ENCODE measurements around the gene FSIP1.

Gene FSIP1

DNA sequence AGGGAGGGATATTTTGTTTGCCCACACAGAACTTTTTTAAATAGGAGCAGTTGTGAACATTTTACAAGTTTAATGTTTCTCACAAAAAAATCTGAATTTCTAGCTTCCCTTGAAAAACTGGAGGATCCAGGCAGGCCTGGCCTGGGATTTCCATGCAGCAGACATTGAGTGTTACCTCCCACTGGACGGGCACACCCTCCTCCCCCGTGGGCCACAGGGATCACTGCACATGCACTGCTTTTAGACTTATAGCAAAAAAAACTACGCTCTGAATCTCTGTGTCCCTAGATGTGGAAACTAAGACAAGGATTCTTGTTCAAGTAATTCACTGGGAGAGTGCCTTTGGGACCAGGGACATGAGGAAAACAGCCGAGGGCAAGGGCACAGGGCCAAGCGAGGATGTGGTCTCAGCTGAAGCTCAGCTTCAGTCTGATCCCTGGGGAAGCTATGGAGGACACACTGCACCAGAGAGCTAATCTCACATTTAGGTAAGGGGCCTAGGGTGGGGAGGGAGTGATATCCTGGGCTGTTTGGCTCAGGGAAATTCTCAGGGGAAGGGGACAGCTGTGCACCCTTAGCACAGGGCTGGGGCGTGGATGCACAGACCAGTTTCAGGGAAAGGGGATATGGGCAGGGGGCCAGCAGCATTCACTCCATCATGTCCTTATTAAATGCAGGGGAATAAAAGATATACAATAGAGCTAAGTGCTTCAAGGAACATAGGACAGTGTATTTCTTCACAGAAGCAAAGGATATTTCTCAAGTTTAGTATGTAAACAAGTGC lies 46.0 kb downstream of the FSIP1 start:
- no peak for DNase-seq
- in situ Hi-C loops (cut with HindIII; ENCODE audit: low pct_ligation_motif_present, low pct_unique_long_range_greater_than_20kb, low sequenced_read_pairs): no loop called here

DNA sequence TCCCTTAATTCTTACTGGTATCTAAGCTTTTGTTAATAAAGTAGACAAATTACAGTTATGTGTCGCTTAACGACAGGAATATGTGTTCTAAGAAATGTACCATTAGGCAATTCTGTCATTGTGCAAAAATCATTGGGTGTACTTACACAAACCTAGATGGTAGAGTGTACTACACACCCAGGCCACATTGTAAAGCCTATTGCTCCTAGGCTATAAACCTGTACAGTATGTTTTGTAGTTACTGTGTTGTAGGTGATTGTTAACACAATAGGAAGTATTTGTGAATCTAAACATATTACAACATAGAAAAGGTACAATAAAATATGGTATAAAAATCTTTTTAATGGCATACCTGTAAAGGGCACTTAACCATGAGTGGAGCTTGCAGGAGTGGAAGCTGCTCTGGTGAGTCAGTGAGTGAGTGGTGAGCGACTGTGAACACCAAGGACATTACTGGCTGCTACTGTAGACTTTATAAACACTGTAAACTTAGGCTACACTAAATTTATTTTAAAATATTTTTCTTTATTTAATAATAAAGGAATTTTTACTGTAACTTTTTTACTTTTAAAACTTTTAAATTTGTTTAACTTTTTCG lies 47.4 kb downstream of the FSIP1 start:
- DNase-seq: no peak
- in situ Hi-C loops (cut with HindIII; ENCODE audit: low pct_ligation_motif_present, low pct_unique_long_range_greater_than_20kb, low sequenced_read_pairs): no loop called here

DNA sequence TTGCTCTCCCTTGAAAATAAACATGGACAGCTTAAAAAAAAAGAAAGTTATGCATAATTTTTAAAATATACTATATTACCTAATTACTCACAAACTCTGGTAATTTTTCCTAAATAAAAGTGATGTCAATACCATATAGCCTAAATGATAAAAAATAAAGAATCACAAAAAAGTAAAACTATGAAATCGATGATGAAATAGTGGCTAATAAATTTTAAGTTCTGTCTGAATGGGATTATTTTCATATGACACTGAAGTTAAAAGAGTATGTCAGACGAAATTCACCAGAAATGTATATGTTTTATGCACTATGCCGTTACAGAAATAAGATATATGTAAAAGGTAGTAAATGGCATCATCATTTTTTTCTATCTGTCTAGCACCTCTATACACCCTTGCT lies 51.4 kb downstream of the FSIP1 start:
- no peak for DNase-seq
- in situ Hi-C loops (cut with HindIII; ENCODE audit: low pct_ligation_motif_present, low pct_unique_long_range_greater_than_20kb, low sequenced_read_pairs): no loop called here

DNA sequence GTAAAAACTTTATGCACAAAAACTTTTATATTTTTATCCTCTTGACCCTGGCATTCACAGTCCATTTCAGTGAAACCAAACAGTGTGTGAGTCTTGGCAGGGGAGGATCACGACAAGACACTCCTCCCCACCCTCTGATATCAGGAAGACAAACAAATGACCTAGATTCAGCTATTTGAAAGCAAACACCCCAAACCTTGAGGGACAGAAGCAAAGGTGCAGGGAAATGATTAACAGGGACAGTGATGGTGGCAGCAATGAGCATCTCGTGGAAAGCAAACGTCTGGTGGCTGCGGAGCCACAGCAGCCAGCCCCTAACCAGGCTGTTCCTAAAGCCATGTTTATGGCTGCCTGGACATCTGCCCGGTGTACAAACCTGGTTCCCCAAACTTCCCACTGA lies 52.1 kb downstream of the FSIP1 start:
- in situ Hi-C loops (cut with HindIII; ENCODE audit: low pct_ligation_motif_present, low pct_unique_long_range_greater_than_20kb, low sequenced_read_pairs): no loop called here
- no peak for DNase-seq

- in situ Hi-C loops (cut with HindIII; ENCODE audit: low pct_ligation_motif_present, low pct_unique_long_range_greater_than_20kb, low sequenced_read_pairs): no loop called here
- no peak for DNase-seq
Observed at GRCh38 chr15:39729500-39729899, 53.1 kb downstream of the FSIP1 start.

- in situ Hi-C loops (cut with HindIII; ENCODE audit: low pct_ligation_motif_present, low pct_unique_long_range_greater_than_20kb, low sequenced_read_pairs): no loop called here
- no peak for DNase-seq
Observed at GRCh38 chr15:39728845-39729244, 53.8 kb downstream of the FSIP1 start.

DNA sequence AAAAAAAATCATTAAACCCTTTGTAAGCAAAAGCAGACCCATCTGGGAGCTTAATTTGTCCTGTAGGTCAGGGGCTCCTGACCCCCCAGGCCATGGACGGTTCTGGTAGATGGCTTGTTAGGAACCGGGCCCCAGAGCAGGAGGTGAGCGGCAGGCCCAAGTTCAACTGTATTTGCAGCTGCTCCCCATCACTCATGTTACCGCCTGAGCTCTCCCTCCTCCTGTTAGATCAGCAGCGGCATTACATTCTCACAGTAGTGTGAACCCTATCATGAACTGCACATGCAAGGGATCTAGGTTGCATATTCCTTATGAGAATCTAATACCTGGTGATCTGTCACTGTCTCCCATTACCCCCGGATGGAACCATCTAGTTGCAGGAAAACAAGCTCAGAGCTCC lies 60.7 kb downstream of the FSIP1 start:
- in situ Hi-C loops (cut with HindIII; ENCODE audit: low pct_ligation_motif_present, low pct_unique_long_range_greater_than_20kb, low sequenced_read_pairs): no loop called here
- no peak for DNase-seq

- in situ Hi-C loops (cut with HindIII; ENCODE audit: low pct_ligation_motif_present, low pct_unique_long_range_greater_than_20kb, low sequenced_read_pairs): no loop called here
- DNase-seq: no peak
Observed at GRCh38 chr15:39720621-39721611, 61.7 kb downstream of the FSIP1 start.

GRCh38 chr15:39720081-39720480 lies 62.6 kb downstream of the FSIP1 start:
- no peak for DNase-seq
- in situ Hi-C loops (cut with HindIII; ENCODE audit: low pct_ligation_motif_present, low pct_unique_long_range_greater_than_20kb, low sequenced_read_pairs): no loop called here

GRCh38 chr15:39719109-39719508 lies 63.5 kb downstream of the FSIP1 start:
- no peak for DNase-seq
- in situ Hi-C loops (cut with HindIII; ENCODE audit: low pct_ligation_motif_present, low pct_unique_long_range_greater_than_20kb, low sequenced_read_pairs): no loop called here

- no peak for DNase-seq
- in situ Hi-C loops (cut with HindIII; ENCODE audit: low pct_ligation_motif_present, low pct_unique_long_range_greater_than_20kb, low sequenced_read_pairs): no loop called here
Observed at GRCh38 chr15:39717134-39717533, 65.5 kb downstream of the FSIP1 start.

GRCh38 chr15:39714251-39714650 lies 68.4 kb downstream of the FSIP1 start:
- in situ Hi-C loops (cut with HindIII; ENCODE audit: low pct_ligation_motif_present, low pct_unique_long_range_greater_than_20kb, low sequenced_read_pairs): no loop called here
- no peak for DNase-seq

GRCh38 chr15:39713846-39714245 lies 68.8 kb downstream of the FSIP1 start:
- in situ Hi-C loops (cut with HindIII; ENCODE audit: low pct_ligation_motif_present, low pct_unique_long_range_greater_than_20kb, low sequenced_read_pairs): no loop called here
- DNase-seq: no peak

- in situ Hi-C loops (cut with HindIII; ENCODE audit: low pct_ligation_motif_present, low pct_unique_long_range_greater_than_20kb, low sequenced_read_pairs): no loop called here
- DNase-seq: no peak
Observed at GRCh38 chr15:39710681-39711080, 72.0 kb downstream of the FSIP1 start.

GRCh38 chr15:39709941-39710340 lies 72.7 kb downstream of the FSIP1 start:
- no peak for DNase-seq
- in situ Hi-C loops (cut with HindIII; ENCODE audit: low pct_ligation_motif_present, low pct_unique_long_range_greater_than_20kb, low sequenced_read_pairs): no loop called here

DNA sequence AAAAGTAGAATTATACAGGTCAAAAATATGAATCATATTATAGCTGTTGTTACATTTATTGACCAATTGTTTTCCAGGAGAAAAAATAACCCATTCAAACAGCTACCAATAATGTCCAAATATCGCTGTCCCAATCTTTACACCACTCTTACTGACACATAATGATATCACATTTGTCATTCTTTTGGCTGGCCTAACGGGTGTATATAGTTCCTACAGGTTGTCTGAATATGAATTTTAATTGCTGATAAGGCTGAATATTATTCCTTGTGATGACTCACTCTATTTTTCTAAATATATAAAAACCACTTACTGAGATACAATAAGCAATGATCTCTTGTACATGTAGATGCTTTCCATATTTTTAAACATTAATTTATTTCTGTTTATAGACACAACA lies 76.4 kb downstream of the FSIP1 start:
- in situ Hi-C loops (cut with HindIII; ENCODE audit: low pct_ligation_motif_present, low pct_unique_long_range_greater_than_20kb, low sequenced_read_pairs): no loop called here
- DNase-seq: no peak

GRCh38 chr15:39704689-39705088 lies 78.0 kb downstream of the FSIP1 start:
- in situ Hi-C loops (cut with HindIII; ENCODE audit: low pct_ligation_motif_present, low pct_unique_long_range_greater_than_20kb, low sequenced_read_pairs): no loop called here
- no peak for DNase-seq

GRCh38 chr15:39704235-39704634 lies 78.4 kb downstream of the FSIP1 start:
- in situ Hi-C loops (cut with HindIII; ENCODE audit: low pct_ligation_motif_present, low pct_unique_long_range_greater_than_20kb, low sequenced_read_pairs): no loop called here
- no peak for DNase-seq

DNA sequence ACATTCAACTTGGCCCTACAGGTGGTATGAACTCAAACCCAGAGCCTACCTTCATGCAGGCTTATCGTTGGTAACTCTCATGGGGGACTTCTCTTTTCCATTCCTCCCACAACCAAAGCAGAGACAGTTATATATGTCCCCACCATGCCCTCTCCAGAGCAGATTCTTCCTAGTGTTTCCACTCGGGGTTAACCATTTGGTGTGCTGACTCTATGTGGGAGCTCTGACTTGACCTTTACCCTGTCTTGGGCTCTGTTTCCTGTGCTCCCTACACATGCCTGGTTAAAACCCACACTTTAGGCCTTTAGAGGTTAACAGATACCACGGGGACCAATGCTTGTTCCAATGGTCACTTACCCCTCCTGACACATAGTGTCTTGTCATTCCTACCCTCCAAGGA lies 80.7 kb downstream of the FSIP1 start:
- in situ Hi-C loops (cut with HindIII; ENCODE audit: low pct_ligation_motif_present, low pct_unique_long_range_greater_than_20kb, low sequenced_read_pairs): no loop called here
- DNase-seq: no peak

All from ACHN (cell line).